NCI-H524 treated with DMSO at 0.1 percent for 48 hours (cell line): Measurements from ENCODE around the gene UNCX.
"Not testable (repeated sequence)": the region's sequence is repeated elsewhere in the genome, so short reads cannot be mapped to it uniquely, and the experiment has no call there.

Experiments used
- DNase-seq: peaks from one replicate; lab custom pipeline; 2025; lab: John Stamatoyannopoulos, UW

The UNCX gene

DNA sequence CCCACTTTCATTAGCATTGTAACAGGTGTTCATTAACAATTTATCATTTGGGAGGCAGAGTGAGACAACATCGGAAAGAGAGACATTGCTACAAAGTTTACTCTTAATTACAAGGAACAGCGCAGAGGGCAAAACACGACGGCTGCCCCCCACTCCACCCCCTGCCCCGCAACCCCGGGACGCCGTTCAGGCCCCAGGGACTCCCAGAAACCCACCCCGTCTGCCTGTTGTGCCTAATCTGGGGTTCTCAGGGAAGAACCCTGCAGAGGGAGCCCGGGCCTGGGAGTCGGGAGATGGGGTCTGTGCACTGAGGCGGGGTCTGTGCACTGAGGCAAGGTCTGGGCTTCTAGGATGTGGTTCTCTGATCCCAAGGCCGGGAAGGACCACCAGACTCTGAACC, 25.2 kb downstream of the UNCX start:
- no peak for DNase-seq

DNA sequence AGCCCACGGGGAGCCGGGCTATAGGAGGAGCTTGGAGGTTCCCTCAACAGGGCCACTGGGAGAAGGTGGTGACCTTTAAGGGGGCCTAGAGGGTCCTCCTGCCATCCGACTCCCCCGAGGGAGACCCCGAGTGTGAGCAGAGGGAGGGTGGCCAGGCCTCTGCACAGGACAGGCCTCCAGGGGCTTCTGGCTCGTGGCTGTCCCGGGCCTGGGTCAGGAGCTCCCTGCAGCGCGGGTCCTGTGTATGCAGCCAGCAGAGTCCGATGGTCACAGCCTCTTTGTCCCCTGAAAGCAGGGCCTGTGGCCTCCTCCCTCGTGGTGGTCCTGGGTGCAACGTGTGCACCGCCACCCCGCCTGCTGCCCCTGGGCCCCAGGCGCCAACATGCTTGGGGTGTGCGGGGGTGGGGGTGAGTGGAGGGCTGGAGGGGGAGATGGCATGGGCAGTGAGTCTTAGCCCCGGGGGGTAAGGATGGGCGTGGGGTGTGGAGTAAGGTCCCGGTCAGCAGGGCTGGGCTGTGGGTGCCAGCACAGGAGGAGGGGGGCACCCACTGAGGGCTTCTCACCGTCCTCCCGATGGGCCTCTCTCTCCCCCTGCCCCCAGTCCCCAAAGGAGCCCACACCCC, 27.1 kb downstream of the UNCX start:
- no peak for DNase-seq

DNA sequence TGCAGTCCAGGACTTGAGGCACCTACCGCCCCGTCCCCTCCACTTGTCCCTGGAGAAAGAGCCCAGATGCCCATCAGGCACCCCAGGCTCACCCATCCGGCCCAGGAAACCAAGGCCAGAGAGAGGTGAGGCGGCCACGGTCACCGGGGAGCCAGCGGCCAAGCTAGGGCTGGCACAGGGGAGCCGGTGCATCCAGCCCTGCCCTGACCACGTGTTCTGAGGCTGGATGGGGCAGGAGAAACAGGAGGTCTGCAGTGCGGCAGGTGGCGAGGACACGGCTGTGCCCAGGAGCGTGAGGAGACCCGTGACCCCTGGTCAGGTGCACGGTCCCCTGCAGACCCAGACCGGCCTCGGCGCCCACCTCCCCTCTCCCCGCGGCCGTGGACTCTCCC, 27.6 kb downstream of the UNCX start:
- no peak for DNase-seq

DNA sequence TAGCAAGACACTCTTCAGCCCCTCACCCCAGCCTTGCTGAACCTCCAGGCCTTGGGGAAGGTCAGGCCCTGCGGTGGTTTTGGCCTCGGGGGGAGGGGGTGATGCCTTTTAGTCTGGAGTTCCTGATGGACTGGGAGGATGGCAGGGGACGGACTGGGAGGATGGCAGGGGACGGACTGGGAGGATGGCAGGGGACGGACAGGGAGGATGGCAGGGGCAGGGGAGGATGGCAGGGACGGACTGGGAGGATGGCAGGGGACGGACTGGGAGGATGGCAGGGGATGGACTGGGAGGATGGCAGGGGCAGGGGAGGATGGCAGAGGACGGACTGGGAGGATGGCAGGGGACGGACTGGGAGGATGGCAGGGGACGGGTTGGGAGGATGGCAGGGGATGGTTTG, 28.4 kb downstream of the UNCX start:
- not testable (repeated sequence) for DNase-seq

DNA sequence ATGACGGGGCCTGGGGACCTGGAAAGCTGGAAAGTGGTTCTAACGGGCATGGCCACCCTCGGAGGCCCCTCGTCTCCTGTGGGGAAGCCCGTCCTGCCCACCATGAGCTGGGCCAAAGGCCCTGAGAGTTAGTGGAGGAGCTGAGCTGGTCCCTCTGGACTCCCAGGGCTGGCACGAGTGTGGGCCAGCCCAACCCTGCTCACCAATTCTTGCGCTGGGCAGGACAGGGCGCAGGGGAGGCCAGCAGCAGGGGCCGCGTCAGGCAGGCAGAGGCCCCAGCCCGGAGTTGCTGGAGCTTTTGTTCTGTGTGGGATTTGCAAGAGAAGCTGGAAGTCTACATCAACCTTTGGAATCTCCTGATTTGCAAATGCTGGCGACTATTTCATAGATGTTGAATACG, 29.8 kb downstream of the UNCX start:
- no peak for DNase-seq

DNA sequence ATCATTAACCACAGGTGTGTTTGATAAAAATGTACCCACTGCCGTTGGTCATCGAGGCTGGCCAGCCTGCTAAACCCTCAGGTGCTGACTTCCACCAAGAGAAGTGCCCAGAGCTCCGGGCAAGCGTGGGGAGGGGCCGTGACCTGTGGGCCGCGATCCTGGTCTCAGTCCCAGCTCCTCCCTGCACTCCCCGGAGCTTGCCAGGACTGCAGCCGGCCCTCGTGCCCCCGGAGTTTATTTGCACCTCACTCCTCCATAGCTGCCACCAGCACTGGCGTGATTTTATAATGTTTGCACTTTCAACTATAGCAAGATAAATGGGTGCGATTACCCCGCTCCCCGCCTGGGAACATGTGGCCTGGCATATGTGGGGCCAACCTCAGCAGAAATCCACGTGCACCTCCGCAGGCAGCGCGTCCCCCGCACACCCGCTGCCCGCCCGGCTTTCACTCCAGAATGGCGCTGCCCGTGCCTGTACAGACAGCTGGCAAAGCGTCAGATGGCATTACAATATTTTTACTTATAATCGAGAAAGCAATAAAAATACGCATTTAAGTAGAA, 30.8 kb downstream of the UNCX start:
- no peak for DNase-seq

DNA sequence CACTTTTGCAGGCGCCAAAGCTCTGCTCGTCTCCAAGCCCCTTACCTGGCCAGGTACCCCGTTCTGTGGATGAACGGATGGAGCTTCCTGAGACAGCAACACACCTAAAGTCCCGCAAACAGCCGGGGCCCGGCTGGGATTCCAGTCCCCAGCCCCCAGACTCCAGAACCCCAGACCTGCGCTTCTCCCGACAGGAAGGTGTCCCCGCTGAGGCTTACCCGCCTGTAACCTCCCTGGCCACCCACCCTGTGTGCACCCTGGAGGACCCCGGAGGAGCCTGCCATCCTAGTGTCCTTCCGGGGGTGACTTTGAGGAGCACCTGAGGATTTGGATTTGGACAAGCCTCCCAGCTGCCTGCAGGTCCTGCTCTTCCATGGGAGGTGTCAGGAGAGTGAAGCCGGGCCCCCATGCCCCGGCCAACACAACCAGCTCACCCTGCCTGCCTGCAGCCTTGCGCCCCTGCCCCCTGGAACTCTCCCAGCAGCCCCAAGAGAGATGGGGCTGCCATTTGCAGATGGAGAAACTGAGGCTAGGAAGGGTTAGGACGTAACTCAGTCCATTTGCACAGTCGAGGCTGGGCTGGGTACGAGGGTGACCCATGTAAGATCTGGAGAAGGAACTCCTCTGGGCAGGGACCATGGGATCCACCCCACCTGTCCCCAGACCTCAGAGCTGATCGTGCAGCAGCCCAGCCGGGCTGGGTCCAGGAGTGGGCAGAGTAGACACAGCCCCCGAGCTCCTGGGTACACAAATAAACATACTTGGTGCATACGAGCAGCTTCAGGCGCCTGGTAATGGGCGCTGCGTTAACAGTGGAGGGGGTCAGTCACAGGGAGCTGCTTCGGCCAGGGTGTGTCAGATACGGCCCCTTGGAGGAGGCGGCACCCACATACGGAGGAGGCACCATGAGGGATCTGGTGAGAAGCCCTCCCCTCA, 31.9 kb downstream of the UNCX start:
- no peak for DNase-seq

DNA sequence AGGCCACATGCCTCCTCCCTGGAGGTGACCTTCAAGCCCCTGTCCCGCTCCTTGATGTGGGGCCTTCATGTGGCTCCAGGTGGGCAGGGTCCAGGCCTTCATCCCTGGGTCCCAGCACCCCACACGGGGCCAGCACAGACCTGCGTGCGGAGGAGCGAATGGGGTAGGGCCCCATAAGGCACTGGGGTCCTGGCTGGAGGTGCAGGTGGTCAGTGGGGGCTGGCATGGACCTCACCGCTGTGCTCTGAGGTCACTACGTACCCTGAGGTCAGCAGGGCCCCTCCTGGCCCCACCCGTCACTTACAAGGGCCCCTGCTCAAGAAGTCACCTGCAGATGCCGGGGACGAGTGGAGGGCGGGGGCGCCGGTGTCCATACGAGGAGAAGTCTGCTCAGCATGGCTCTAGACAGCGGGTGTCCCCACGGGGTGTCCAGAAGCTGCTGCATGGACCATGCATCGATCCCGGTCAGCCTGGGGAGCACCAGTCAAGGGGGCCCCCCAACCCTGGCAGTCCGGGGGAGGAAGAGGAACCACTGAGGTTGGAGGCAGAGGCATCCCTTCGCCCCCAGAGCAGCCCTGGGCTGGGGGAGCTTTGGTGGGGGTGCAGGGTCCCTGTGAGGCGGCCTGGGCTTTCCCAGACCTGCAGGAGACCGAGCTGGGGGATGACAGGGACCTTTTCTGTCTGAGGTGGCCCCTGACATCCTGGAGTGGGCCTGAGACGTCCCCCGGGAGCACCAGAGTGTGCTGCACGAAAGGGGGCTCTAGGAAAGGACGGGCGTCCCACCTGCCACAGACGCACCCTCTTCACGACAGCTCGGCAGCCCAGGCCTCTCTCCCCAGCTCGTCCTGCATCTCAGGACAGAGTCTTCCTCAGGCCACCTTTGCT, 34.6 kb downstream of the UNCX start:
- no peak for DNase-seq

DNA sequence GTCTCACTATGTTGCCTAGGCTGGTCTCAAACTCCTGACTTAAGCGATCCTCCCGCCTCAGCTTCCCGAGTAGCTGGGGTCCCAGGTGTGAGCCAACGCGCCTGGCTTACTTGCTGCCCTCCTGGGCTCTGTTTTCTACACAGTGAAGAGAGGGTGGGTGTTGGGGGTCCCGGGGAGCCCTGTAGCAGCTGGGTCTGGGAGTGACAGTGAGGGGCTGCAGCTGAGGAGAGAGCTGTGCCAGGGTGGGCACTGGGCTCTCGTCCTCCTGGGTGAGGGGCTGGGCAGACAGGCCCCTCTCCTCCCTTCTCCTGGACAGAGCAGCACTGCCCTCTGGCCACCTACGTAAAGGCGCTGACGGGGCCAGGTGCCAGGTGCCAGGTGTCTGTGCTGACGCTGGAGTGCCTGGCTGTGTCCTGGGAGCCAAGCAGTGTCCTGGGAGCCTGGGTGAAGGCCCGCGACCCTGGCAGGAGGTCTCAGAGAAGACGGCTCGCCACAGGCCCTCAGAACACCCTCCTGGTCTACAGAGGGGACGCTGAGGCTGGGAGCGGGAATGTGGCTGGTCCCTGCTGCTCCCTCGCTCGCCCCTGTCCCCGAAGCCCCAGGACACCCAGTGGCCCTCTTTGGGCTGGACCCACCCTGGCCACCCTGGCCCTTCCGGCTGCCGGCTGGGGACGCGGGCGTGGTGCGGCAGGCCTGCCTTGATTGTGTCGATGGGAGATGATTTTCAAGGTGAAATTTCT, 35.6 kb downstream of the UNCX start:
- no peak for DNase-seq

DNA sequence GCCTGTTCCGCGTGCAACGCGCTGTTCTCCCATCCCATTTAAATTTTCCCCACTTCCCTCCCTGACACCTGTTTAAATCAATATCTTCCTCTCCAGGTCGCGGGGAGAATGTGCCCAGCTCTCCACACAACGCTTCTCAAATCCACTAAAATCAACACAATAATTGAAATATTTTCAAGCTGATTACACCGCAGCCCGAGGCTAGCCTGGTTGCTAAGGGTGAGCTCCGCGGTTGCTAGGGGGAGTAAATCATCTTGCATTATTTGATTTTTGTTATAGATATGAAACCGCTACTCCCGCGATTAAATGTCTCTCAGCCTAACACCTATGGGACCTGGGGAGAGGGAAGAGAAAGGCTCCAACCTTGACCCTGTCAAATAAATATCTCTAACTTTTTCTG, 36.2 kb downstream of the UNCX start:
- DNase-seq = no peak

DNA sequence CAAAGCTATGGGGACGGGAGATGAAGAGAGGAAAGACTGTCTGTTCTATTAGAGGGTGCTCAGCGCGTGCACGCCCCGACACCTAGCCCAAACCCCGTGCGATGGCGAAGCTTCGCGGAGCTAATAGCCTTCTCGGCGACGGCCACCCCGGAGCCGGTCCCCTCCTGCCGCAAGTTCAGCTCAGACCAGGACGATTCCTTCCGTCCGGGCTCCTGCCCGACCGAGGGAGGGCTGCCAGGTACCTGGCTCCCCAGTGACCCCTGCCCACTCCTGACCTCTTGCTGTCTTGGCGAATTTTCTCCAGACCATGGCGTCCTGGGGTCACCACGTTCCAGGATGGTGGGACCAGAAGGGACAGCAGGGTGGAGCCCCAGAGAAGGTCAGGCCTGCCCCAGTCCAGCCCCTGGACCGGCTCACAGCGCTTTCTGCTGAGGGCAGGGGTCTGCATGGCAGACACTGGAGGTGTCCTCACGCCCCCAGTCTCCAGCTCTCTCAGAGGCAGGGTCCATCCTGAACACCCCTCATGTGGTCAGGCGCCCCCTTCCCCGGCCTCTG, 36.7 kb downstream of the UNCX start:
- DNase-seq = no peak

DNA sequence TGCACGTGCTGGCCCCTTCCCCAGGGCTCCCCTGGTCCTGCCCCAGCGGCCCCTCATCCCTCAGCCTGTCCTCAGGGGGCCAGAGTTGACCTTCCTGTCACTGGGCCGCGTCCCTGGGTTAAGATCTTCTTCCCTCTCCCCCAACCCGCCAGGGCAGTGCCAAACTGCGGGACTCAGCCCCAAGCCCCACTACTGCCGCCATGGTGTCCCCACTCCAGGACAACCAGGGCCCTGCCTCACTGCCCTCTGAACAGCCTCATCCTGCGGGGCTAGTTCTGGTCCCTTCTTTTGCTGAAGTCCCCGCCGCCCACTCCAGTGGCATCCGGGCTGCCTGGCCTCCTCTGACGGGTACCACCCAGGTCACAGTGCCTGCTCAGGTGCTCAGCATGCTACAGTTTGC, 37.5 kb downstream of the UNCX start:
- DNase-seq = no peak

DNA sequence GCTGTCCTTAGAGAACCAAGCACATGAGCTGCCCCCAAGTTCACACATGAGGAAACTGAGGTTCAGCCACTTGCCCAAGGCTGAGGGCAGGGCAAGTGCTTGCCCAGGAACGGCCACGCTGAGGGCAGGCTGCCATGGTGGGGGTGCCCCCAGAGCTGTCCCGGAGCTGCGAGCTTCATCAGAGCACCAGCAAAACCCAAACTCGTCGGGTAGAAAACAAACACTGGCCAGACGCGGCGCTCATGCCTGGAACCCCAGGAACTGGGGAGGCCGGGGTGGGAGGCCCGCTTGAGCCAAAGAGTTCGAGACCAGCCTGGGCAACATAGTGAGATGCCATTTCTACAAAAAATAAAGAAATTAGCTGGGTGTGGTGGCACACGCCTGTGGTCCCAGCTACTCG, 38.4 kb downstream of the UNCX start:
- DNase-seq = no peak

DNA sequence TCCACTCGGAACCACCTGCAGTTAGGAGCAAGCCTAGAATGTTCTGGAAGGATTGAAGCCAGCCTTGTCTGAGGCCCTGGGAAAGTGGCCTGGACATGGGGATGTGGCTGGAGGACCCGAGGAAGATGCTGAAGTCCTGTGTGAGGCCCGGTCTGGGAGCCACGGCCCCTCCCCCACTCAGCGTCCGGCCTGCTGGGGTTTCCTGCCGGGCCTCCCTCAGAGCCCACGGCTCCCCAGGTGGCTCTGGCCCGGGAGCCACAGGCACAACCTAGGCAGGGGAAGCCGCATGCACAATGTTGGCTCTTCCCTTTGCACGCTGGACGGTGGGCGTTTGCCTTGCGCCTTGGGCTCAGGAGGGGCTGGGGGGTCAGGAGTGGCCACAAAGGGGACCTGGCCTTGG, 39.0 kb downstream of the UNCX start:
- no peak for DNase-seq

DNA sequence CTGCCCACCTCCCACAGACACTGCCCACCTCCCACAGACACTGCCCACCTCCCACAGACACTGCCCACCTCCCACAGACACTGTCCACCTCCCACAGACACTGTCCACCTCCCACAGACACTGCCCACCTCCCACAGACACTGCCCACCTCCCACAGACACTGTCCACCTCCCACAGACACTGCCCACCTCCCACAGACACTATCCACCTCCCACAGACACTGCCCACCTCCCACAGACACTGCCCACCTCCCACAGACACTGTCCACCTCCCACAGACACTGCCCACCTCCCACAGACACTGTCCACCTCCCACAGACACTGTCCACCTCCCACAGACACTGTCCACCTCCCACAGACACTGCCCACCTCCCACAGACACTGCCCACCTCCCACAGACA, 39.5 kb downstream of the UNCX start:
- DNase-seq = not testable (repeated sequence)

DNA sequence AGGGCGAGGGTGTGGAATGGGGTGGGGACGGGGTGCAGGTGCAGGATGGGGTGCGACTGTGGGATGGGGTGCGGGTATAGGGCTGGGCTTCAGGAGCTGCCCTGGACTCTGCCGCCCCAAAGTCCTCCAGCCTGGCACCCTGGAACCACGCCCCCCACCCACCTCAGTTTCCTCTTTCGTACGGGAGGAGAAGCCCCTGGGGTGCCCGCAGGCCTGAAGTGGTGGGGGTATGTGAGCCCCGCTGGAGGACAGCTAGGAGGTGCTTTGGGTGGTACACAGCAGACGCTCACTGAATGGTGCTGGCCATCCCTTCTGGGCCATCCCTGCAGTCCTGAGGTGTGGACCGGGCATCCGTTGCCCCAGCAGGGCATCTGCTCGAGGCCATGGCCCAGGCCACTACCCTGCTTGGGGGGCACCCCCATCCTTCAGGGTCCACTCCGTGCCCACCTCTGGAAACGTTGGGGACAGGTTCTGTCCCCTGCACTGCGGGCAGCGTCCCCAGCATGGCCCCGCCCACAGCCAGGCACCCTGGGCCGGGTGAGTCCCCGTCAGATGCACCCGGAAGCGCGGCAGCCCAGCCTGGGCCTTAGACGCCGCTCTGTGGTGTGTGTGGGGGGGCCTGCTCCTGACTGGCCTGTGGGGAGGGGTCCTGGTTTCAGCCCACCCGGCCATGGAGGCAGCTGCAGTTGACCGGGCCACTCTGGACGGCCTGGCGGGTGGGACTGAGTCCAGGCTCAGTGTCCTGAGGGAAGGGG, 41.6 kb downstream of the UNCX start:
- DNase-seq = no peak

DNA sequence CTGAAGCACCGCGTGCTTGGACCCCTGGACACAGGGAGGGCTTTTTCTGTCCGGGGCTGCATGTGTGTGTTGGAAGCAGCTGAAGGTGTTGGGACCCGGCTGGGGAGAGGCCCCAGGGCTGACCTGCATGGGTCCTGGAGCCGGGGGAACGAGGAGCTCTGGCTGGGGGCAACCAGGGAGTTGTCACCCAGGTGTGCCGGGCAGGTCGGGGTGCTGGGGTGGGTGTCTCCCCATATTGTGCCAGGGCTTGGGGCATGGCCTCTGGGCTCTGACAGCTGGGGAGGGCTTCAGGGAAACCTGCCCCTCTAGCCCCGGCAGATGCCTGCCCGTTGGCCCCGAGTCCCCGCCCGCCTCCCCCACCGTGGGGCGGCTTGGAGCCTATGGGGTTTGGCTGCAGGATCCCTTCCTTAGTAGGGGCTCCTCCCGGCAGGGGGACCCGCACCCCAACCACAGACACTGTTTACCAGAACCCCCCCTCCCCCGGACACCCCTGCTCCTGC, 42.3 kb downstream of the UNCX start:
- DNase-seq = no peak

DNA sequence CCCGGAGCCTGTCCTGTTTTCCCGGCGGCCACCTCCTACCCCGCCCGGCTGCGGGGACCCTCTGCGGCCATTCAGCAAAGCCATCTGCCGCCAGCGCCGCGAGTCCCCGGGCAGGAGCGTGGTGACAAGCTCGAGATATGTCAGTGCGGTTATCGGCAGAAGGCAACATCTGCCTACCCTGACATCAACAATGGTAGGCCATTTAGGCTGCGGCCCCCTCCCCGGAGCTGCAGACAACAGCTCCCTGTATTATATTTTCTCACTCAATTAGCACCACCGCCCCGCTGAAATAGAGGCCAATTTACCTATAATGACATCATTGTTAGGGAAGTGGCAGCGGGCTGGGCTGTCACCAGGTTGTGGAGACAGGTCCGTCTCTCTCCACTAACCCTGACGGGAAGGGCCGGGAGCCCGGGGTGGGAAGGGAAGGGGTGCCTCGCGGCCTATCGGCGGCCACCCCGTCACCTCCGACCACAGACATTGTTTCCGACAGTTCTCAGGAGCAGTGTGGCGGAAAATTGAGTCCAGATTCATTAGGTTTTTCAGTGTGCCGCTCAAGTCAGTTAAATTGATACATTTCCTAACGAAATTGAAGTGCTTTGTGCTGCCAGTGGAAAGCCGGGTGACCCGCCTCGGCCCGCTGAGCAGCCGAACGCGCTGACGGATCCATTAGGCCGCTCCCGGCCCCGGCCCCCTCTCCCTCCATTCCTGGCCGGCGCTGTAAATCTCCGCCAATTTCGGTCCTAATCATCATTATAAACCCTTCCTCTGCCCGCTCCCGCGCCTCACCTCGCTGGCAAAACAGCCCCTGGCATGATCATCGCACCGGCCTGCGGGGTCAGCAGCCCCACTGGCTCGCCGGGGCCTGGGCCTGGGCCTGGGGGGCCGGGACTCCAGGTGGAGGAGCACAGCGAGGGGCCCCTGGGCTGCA, 43.0 kb downstream of the UNCX start:
- DNase-seq = no peak

DNA sequence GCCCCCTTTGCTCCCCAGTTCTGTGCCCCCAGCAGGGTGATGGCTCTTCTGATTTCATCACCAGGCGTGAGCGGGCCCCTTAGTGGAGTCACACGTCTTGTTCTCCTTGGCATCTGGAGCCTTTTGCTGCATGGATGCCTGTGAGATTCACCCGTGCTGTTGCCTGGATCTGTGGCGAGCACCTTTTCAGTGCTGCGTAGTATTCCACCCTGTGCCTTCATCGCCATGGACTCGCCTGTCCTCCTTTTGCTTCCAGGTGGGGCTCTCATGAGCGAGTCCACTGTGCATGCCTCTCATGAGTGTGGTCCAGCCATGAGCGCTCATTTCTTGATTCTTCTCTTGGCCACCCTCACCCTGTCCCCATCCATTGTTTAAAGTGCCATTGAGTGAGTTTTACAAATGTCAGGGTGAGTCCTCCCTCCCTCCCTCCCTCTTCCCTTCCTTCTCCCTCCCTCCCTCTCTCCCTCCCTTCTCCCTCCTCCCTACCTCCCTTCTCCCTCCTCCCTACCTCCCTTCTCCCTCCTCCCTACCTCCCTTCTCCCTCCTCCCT, 44.0 kb downstream of the UNCX start:
- no peak for DNase-seq
